GM19397 (cell line): ENCODE data around the gene ENTPD7.
"Not testable (repeated sequence)": the region's sequence is repeated elsewhere in the genome, so short reads cannot be mapped to it uniquely, and the experiment has no call there.

Experiments
- ATAC-seq: cut with Tn5 transposase; IDR thresholded peaks from one replicate; pipeline ENCODE4 v1.9.1; 2021; ENCODE audit warnings: mild to moderate bottlenecking, moderate library complexity; ENCODE audit not compliant: unreplicated experiment

Gene ENTPD7, protein sequence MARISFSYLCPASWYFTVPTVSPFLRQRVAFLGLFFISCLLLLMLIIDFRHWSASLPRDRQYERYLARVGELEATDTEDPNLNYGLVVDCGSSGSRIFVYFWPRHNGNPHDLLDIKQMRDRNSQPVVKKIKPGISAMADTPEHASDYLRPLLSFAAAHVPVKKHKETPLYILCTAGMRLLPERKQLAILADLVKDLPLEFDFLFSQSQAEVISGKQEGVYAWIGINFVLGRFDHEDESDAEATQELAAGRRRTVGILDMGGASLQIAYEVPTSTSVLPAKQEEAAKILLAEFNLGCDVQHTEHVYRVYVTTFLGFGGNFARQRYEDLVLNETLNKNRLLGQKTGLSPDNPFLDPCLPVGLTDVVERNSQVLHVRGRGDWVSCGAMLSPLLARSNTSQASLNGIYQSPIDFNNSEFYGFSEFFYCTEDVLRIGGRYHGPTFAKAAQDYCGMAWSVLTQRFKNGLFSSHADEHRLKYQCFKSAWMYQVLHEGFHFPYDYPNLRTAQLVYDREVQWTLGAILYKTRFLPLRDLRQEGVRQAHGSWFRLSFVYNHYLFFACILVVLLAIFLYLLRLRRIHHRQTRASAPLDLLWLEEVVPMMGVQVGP

DNA sequence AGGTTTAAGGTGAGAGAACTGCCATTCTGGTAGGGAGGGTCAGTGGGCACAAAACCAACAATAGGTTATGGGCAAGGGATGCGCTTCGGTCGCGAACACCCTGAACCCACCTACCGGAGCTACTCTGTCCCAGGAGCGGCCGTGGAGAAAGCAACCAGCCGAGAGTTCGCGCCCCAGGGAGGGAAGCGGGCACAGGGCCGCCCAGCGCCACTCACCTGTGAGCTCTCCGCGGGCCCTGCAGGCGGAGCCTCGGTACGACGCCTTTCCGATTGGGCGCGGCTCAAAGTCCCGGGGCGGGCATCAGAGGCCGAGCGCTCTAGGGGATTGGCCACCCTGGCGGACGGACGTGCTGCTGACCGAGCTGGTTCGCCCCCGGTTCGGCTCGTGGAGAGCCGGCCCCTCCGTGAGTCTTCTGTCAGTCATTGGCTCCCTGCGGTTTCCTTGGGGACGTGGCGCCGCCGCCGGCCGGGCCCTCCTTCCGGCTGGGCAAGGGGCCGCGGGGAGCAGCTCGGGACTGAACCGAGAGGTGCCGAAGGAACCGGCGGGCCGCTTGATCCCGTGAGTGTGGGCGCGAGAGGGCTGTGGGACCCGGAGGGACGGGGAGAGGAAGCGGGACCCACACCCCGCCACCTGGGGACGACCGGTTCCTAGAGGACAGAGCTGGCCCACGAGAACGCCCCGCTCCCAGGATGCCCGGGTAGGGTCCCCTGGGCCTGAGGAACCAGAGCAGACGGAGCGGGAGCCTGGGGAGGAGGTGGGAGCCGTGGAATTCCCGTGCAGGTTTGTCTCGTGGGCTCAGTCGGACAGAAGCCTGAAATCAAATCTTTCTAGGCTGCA is at the start of gene ENTPD7:
TSS of gene ENTPD7 (plus strand) at position 479 of the 837 bp plus-strand sequence. CDS start 448 bp downstream, outside the sequence.
- peak; percentile 99 for ATAC-seq

DNA sequence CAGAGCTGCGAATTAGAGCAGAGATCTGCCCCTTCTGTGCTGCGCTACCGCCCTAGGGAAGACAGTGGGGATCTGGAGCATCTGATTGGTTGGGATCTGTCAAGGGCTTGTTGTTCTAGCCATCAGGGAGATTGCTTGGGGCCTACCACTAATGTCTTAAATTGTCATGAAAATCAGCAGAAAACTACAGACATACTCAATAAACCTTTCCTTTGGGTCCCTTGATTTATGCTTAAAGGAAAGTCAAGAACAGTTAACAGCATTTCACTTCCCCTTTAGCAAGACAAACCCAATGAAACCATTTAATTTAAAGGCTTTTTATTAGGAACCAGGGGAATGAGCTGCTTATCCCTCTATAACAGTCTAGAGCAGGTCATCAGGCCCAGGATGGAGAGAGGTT is 49.1 kb upstream of the ENTPD7 start:
- no peak for ATAC-seq

DNA sequence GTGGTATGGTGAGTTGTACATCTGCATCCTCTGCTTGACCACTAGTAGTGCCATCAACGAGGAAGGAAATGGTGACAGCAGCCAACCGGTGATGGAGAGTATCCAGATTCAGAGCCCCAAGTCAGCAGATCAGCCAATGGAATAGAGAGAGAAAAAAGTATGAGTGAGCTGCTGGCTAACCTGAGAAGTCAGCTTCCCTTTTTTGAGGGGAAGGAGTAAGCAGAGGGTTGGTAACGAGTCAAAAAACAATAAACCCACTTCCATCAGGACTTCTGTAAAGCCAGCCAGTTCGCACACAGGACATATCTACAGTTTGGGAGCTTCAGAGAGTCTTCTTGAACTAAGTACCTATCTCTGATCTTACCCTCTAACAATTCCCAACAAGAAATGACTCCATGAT is 48.0 kb upstream of the ENTPD7 start:
- ATAC-seq, result no peak

DNA sequence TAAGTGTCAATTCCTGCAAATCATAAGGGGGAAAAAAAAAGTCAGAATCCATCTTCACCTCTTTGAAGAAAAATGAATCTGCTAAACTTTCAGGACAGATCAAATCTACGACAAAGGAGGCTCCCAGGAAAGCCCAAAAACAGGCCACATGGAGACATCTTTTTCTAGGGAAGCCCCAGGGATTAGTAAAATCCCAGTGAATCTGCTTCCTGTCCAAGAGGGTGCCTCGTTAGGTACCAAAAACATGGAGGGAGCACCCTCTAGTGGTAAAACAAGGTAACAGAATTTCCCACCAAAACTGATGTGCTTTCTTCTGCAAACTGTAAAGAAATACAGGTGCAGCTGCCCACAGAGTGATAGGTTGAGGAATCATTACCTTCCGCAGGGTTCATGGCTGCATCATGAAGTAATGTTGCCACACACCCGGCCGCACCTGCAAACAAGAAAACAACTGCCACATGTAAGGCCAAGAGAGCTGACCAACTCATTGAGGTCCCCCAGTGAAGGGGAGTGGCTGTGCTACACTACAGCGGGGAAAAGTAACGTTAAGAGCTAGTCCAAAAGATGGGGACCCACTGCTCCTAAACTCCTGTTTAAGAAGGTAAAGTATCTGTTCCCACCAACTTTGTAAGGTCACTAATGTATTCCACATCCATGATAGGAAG is 47.0 kb upstream of the ENTPD7 start:
- no peak for ATAC-seq

DNA sequence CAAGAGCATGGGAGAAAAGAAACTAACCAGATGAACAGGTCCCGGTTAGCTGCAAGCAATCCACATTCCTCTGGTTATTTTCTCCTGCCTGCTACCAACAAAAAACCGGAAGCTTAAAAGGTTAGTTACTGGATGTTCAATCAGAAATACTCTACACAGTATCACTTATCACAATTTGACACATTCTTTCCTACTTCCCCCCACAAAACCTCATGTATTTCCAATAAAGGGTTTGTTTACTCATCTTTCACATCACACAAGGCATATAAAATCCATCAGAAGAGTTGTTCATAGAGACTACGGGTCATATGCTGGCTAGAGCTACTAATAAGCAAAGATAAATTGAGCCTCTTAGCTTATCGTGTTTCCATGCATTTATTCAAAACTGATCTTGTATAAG is 43.9 kb upstream of the ENTPD7 start:
- no peak for ATAC-seq

DNA sequence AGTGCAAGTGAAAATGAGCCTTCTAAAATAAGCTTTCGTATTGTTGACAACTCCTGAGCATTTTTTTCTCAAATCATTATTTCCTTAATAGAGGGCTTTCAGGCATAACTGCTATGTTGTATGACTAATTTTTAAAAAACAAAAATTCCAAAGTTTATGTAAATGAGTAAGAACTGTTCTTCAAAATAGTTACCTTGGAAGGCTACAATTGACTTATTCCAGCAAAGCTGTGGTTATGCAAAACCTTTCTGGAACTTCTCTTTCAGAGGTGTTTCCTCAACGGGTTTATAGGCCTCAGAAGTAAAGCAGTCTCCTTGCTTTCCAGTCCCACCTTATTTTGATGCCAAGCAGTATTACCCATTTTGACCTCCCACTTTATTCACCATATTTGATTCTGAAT is 41.6 kb upstream of the ENTPD7 start:
- no peak for ATAC-seq

DNA sequence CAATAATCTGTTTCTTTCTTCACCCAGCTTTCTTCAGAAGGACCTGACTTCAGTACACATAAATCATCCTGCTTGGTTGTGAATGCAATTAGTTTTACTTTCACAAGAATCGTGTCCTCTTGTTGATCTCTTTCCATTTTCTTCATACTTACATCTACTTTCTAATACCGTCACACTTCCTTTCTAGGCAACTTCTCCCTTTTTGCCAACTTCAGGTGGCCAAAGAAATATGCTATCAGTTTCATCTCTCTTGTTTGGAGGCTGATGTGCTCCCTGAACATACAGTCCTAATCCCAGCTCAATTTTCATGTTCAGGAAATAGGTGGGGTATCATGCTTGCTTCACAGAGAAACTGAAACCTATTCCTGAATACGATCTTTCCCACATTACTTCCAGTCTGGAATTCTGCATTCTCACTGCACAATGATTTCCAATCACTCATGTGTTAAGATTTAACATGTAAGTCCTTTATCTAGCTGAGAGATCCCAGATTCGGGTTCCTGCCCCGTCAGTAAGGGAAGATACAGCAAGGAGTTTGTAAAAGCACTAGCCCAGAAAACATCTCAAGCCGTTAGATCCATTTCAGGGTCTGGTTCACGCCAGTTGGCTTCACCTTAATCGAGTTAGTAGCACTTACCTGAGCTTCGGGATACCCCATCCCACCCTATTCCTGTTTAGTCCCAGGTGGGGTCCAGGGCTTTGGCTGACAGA is 40.1 kb upstream of the ENTPD7 start:
- ATAC-seq, result no peak

DNA sequence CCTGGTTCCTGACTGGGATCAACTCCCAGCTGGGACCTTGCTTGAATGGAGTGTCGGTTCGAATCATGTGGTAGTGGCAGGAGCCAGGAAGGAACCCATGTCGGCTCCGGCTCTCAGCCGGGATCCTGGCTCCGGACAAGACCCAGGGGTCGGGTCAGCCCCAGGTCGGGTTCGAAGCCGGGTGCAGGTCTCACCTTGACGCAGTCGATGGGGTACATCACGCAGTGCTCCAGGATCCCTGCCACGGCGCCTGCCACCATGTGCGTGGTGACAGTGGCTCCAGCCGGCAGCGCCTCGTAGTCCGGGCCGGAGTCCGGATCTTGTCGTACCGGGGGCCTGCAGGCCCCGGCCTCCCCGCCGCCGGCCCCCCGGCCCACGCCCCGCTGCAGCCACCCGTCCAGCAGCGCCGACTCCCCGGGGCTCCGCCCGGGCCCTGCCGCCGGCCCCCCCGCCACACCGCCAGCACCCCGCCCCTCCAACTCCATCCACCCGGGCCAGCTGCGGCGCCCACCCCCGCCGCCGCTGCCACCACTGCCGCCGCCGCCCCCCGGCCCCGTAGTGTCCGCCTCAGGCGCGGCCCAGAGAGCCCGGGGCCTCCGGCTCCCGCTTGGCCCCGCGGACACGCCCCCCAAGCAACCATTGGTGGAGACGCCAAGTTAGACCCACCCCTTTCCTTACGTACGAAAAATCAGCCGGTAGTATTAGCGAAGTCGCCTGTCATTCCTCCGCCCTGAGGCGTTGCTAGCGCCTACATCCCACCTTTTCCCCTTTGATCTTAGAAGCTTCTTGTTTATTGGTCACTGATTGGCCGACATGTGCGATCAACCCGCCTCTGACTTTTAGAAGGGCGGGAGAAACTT is 39.2 kb upstream of the ENTPD7 start, which contains the start of gene SLC25A28:
TSS of gene SLC25A28 (minus strand) at position 589 of the 860 bp plus-strand sequence. CDS start at position 485, 104 bp downstream.
- peak; percentile 1 for ATAC-seq

DNA sequence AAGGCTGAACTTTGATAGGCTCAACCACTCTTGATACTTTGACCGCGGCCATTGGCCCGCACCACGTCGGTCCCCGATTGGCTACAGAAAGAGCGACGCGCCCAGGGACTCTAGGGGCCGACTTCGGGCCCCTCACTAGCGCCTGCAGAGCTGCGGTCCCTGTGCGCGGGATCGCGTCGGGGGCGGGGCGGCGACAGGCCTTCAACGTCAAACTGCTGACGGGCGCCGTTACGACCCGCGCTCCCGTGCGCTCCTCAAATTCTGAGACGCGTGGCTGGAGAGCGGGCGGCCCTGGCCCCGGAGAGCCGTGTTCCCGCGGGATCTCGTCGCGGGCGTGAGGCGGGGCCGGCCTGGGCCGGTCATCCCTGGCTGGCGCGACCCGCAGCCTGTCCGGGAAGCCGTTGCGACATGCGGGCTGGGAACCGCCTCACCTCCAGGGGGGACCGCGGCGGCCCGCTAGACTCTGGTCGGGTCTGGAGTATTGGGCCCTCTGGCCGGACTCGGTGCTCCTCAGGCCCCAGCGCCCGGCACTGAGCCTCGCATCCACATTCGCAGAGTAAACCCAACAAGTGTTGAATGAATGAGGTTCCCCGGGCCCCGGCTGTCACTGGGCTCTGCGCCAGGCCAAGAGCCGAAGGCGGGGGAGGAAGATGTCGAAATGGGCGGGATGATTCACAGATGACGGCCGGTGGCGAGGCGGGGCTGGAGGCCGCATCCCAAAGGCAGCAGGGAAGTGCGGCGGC is 38.4 kb upstream of the ENTPD7 start:
- peak; percentile 88 for ATAC-seq

DNA sequence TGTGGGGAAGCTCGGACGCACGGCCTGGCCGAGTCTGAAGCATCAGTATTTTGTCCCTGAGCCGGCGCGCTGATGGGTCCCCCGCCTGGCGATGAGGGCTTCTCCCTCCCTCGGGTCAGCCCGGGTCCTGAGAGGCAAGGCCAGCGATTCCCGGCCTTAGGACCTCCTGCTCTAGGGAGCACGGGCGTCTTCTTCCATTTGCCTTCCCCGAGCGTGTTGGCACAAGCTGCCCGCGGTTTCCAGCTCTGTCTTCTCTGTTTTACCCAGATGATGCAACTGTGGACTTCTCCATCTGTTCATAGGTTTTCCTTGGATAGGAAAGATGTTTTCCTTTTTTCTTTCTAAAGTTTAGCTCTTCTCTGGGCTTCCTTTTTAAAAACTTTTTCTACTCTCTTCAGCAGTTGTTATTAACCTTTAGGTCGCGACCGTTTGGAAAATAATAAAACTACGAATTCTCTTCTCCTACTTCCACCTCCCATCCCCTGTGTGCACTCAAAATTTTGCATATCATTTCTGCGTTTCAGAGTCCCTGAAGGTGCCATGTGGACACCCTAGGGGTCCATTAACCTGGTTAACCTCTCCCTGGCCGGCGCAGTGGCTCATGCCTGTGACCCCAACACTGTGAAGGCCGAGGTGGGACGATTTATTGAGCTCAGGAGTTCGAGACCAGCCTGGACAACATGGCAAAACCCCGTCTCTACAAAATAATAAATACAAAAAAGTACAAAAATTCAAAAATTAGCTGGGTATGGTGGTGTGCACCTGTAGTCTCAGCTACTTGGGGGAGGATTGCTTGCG is 37.7 kb upstream of the ENTPD7 start:
- no peak for ATAC-seq

DNA sequence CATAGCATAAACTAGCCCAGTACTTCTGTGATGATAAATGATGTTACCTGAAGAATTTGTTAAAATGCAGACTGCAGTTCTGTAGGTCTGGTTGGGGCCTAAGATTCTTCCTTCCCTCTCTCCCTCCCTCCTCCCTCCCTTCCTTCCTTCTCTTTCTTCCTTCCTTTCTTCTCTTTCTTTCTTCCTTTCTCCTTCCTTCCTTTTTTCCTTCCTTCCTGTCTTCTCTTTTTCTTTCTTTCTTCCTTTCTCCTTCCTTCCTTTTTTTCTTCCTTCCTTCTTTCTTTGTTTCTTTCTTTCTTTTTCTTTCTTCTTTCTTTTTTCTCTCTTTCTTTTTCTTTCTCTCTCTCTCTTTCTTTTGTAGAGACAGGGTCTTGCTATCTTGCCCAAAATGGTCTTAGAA is 35.4 kb upstream of the ENTPD7 start:
- ATAC-seq, result no peak

DNA sequence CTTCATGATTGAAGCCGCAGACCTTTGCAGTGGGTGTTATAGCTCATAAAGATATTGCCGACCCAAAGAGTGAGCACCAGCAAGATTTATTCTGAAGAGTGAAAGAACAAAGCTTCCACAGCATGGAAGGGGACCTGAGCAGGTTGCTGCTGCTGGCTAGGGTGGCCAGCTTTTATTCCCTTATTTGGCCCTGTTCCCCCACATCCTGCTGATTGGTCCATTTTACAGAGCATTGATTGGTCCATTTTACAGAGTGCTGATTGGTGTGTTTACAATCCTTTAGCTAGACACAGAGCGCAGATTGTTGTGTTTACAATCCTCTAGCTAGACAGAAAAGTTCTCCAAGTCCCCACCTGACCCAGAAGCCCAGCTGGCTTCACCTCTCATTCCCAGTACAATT is 34.2 kb upstream of the ENTPD7 start:
- ATAC-seq, result not testable (repeated sequence)

DNA sequence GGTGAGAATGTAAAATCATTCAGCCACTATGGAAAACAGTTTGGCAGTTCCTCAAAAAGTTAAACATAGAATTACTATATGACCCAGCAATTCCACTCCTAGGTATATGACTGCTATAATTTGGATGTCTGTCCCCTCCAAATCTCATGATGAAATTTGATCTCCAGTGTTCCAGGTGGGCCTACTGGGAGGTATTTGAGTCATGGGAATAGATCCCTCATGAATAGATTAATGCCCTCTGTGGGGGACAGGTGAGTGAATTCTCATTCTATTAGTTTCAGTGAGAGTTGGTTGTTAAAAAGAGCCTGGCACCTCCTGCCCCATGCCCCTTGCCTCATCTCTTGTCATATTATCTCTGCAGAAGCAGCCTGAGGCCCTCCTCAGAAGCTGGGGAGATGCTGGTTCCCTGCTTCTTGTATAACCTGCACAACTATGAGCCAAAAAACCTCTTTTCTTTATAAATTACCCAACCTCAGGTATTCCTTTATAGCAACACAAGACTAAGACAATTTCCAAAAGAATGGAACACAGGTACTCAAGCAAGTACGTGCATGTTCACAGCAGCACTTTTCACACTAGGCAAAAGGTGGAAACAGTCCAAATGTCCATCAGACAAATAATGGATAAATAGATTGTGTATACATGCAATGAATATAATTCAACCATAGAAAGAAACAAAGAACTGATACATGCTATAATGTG is 30.2 kb upstream of the ENTPD7 start:
- ATAC-seq, result no peak

DNA sequence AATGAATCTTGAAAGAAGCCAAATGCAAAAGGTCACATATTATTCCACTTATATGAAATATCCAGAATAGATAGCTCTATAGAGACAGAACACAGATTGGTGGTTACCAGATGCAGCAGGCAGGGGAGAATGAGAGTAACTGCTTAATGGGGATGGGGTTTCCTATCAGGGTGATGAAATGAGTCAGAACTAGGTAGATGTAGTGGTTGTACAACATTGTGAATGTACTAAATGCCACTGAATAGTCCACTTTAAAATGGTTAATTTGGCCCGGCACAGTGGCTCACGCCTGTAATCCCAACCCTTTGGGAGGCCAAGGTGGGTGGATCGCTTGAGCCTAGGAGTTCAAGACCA is 29.7 kb upstream of the ENTPD7 start:
- ATAC-seq, result no peak

DNA sequence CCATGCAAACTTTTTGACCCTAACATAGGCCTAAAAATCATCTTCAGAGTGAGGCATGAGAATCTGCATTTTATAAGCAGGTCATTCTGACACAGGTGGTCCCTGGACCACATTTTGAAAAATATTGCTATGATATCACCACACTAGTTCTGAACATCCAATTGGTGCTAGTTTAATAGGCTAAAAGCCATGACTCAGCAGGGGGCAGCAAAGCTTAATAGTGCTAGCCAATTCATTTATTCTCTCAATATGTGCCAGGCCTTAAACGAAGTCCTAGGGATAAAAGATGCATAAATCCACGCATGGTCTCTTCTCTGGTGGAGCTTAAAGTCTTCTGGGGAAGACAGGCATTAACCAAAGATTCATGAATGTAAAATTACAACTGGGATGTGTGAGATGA is 28.9 kb upstream of the ENTPD7 start:
- no peak for ATAC-seq

DNA sequence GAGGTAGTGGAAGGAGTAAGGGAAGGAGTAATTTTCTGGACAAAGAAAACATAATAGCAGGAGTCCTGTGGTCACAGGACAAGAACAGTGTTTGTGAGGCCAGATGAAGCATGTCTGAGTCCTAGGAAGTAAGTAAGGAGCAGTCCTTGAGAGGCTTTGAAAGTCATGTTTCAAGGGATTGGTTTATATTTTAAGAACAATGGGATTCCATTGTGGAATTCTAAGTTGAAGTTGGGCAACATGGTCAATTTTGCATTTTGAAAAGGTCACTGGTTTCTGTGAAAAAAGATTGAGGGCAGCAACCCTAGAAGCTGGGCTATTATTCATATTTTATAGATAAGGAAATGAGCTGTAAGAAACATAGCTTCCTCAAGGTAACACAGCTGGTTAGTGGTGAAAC is 28.3 kb upstream of the ENTPD7 start:
- ATAC-seq, result no peak

DNA sequence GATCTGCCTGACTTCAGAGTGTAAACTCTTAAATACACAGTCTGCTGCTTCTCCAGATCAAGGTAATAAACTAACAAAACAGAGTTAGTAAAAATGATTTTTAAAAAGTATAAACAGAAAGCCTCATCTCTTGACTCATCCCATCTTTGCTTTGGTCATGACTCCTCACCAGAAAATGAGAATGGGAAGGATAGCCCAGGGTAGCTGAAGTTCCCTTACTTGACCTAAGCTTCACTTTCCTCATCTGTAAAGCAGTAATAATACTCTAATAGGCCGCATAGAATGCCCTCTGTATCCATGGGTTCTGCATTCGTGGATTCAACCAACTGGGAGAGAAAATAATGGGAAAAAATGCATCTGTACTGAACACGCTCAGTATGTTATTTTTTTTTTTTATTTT is 27.8 kb upstream of the ENTPD7 start:
- ATAC-seq, result no peak
